ENCODE measurements around the gene CCDC171. TPM values are rescaled to one million over a fixed set of nuclear protein-coding genes. Genes with fewer than 3 reads are reported as not detected.
"Not testable (repeated sequence)": the region's sequence is repeated elsewhere in the genome, so short reads cannot be mapped to it uniquely, and the experiment has no call there.

The CCDC171 gene
- total RNA-seq, 4 donors from 2014 or later: 2.5 to 4.2 (median 3.3) TPM

DNA sequence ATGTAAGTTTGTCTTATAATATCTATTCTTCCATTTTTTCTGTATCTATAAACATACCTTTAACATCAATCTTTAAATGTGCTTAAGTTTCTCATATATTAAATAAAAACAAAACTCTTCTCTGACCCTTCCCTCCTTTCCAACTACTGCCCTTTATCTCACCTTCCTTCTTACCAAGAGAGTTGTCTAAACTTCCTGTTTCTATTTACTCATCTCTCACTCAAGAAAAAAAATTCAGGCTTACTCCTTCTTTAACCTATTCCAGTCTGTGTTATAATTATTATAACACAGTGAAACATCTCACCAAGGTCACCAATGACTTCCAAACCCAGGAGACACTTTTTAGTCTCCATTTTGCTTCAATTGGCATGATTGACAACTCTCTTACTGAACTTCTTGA lies 140.9 kb downstream of the CCDC171 start:
- no peak for DNase-seq (ENCODE audit: low spot score in 2 of 2)
- intact Hi-C loops (cut with DNase I; ENCODE audit: low total_unique reads): no loop called here
- H3K4me3 ChIP-seq (ENCODE audit: low read depth, poor library complexity, severe bottlenecking): no peak overlapping the region
- TF ChIP-seq POLR2A (IDR thresholded peaks at IDR 0.05): no peak
- no peak for TF ChIP-seq CTCF (IDR thresholded peaks at IDR 0.05)

DNA sequence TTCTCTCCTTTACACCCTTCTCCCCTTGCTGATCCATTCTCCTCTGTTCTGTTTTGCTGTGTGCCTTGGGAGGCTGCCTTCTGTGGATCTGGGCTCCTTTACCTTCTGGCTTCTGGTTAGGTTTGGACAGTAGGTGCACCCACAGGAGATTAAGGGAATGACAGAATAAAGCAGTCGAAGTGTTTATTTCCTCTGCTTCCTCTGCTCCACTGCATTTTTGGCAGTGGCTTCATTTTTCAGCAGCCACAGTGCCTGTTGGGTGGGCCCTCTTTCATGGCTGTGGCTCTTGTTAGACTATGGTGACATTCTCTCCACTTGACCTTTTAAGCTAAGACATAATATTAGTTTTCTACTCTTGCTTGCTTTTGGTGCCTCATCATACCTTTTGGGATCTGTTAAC lies 144.1 kb downstream of the CCDC171 start:
- no peak for TF ChIP-seq CTCF (IDR thresholded peaks at IDR 0.05)
- TF ChIP-seq POLR2A (IDR thresholded peaks at IDR 0.05): no peak
- no peak for DNase-seq (ENCODE audit: low spot score in 2 of 2)
- WGBS, 2 donors: 29 to 42% methylated on average over 1 of the region's 1 CpG
- H3K4me3 ChIP-seq (ENCODE audit: low read depth, poor library complexity, severe bottlenecking): no peak overlapping the region
- intact Hi-C loops (cut with DNase I; ENCODE audit: low total_unique reads): no loop called here

DNA sequence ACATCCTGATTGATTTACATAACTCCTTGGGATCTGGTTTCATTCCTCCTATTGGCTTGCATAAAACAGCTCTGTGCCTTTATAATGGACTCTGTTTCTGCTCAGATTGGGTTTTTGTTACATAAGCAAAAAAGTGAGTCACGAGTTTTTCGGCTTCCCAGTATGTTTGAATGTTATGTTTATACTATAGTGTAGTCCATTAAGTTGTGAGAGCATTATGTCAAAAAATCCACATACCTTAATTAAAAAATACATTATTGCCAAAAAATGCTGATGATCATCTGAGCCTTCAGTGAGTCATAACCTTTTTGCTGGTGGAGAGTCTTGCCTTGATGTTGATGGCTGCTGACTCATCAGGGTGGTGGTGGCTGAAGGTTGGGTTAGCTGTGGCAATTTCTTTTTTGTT lies 144.6 kb downstream of the CCDC171 start:
- intact Hi-C loops (cut with DNase I; ENCODE audit: low total_unique reads): no loop called here

DNA sequence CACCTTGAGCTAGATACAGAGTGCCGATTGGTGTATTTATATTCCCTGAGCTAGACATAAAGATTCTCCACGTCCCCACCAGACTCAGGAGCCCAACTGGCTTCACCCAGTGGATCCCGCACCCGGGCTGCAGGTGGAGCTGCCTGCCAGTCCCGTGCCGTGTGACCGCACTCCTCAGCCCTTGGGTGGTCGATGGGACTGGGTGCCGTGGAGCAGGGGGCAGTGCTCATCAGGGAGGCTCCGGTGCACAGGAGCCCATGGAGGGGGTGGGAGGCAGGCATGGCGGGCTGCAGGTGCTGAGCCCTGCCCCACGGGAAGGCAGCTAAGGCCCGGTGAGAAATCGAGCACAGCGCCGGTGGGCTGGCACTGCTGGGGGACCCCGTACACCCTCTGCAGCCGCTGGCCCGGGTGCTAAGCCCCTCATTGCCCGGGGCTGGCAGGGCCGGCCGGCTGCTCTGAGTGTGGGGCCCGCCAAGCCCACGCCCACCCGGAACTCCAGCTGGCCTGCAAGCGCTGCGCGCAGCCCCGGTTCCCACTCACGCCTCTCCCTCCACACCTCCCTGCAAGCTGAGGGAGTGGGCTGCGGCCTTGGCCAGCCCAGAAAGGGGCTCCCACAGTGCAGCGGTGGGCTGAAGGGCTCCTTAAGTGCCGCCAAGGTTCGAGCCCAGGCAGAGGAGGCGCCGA lies 147.2 kb downstream of the CCDC171 start:
- DNase-seq (ENCODE audit: low spot score in 2 of 2); intact Hi-C loops (cut with DNase I; ENCODE audit: low total_unique reads); H3K4me3 ChIP-seq (ENCODE audit: low read depth, poor library complexity, severe bottlenecking): not testable (repeated sequence)
- WGBS, 2 donors: 93 to 94% methylated on average over 32 to 35 of the region's 36 CpGs

More for the DNA sequence above, 144.6 kb downstream of the CCDC171 start:
- TF ChIP-seq POLR2A (IDR thresholded peaks at IDR 0.05) (no peak), CTCF (IDR thresholded peaks at IDR 0.05) (no peak)
- DNase-seq (ENCODE audit: low spot score in 2 of 2): no peak
- WGBS, 2 donors: 71 to 75% methylated on average over 2 of the region's 2 CpGs
- no peak overlapping the region for H3K4me3 ChIP-seq (ENCODE audit: low read depth, poor library complexity, severe bottlenecking)

- no peak overlapping the region for H3K4me3 ChIP-seq (ENCODE audit: low read depth, poor library complexity, severe bottlenecking)
- 88 to 95% methylated on average over 3 of the region's 3 CpGs for WGBS, 2 donors
- TF ChIP-seq POLR2A (IDR thresholded peaks at IDR 0.05): no peak
- TF ChIP-seq CTCF (IDR thresholded peaks at IDR 0.05): no peak
- DNase-seq (ENCODE audit: low spot score in 2 of 2): no peak
- intact Hi-C loops (cut with DNase I; ENCODE audit: low total_unique reads): no loop called here
Measured at GRCh38 chr9:15707000-15707399, 154.2 kb downstream of the CCDC171 start.

- 84 to 86% methylated on average over 1 of the region's 1 CpG for WGBS, 2 donors
- TF ChIP-seq CTCF (IDR thresholded peaks at IDR 0.05) (no peak), POLR2A (IDR thresholded peaks at IDR 0.05) (no peak)
- intact Hi-C loops (cut with DNase I; ENCODE audit: low total_unique reads): no loop called here
- no peak for DNase-seq (ENCODE audit: low spot score in 2 of 2)
- H3K4me3 ChIP-seq (ENCODE audit: low read depth, poor library complexity, severe bottlenecking): no peak overlapping the region
Measured at GRCh38 chr9:15711531-15711930, 158.7 kb downstream of the CCDC171 start.
